Measurements from ENCODE around the gene EEF1B2.
"Not testable (repeated sequence)": the region's sequence is repeated elsewhere in the genome, so short reads cannot be mapped to it uniquely, and the experiment has no call there.

EEF1B2 gene

DNA sequence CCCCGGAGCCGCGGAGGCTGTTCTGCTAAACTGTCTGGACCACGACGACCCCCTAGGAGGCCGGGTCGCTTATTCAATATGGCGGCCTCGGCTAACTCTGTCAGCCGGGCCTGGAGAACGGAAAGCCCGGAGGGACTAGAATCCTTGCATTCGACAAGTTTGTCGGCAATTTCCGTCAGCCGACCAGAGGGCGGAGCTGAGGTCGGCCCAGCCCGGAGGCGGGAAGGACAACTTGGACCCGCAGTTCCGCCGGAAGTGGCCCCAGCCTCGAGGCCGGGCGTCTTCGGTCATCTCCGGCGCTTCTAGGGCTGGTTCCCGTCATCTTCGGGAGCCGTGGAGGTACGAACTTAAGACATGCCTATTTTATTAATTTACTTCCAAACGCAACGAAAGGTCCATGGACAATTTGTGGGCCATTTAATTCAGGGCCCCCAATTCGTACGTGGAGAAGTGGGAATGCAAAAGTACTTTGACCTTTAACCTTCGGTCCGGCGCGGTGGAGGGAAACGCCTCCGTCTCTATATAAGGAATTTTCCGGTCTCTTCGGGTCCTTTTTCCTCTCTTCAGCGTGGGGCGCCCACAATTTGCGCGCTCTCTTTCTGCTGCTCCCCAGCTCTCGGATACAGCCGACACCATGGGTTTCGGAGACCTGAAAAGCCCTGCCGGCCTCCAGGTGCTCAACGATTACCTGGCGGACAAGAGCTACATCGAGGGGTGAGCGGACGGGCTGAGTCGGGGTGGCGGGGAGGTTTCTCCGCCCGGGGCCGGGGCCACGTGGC lies at the start of gene EEF1B2, which contains the start of gene NDUFS1:
EEF1B2 (plus strand) TSS at position 550 of the 779 bp plus-strand sequence; CDS start at position 635, 85 bp downstream.
NDUFS1 (minus strand) TSS at position 99 of the 779 bp plus-strand sequence. CDS start 5,766 bp downstream, outside the sequence.
- peak; percentile 98 for DNase-seq

DNA sequence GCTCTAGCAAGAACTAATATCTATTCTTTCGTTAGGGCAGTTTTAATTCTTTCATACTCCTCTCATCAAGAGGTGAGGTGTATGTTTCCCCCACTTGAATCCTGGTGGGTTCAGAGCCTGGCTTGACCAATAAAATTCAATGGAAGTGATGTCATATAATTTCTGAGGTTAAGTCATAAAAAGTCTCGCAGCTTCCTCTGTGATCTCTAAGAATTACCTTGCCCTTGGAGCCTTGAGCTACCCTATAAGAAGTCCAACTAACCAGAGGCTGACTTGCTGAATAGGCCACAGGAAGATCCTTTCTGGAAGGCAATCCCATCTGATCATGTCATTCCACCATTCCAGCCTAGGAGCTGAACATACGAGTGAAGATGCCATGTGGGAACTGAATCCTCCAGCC lies 47.6 kb upstream of the EEF1B2 start:
- no peak for DNase-seq

DNA sequence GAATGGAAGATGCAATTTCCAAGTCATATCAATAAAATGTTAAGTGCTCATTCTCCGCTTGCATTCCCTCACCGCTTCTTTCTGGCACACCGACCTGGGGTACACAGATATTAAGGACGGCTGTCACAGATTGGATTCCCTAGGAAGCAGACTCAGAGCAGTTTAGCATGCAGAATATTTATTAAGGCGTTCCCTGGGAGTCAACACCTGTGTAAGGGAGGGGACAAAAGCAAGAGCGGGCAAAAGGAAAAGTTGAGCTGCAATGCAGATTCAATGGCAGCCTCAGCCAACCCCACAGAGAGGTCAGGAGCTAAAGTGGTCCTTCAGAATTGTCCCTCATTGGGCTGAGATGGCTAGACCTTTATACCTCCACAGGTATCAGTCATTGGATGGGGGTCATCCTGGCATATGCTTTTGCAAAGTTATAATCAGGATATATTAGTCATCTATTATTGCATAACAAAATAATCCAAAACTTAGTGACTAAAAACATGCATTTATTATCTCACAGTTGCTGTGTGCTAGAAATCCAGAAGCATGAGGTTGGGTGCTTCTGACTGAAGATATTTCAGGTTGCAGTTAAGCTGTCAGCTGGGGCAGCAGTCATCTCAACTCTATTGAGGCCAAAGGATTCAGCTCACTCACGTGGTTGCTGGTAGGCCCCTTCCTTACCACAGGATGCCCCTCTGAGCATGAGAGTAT lies 46.7 kb upstream of the EEF1B2 start:
- no peak for DNase-seq

DNA sequence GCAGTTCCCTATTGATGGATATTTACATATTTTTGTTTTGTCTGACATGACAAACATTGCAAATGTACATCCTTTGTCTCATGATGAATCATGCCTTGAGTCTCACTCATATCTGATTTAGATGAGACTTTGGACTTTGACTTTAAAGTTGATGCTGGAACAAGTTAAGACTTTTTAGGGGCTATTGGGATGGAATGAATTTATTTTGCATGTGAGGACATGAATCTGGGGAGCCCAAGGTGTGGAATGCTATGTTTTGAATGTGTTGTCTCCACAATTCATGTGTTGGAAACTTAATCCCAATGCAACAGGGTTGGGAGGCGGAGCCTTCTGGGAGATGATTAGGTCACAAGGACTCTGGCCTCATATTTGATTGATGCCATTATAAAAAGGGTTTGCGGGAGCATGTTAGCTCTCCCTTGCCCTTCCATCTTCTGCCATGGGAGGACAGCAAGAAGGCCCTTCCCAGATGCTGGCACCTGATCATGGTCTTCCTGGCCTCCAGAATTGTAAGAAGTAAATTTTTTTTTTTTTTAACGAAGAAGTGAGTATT lies 44.6 kb upstream of the EEF1B2 start:
- DNase-seq = no peak

DNA sequence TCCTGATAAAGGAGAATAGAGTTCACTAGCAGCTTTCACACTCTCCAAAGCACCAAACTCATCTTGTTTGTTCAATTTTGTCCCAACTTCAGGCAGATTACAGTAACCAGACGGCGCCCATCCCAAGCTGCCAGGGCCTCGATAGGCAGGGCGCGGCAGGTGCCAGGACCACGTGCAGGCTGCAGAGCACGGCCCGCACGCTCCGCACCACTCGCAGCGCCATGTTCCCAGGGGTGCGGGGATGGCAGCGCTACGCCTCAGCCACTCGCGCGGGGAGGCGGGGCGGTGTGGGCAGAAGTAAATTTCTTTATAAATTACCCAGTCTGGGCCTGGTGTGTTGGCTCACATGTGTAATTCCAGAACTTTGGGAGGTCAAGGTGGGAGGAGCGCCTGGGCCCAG lies 43.4 kb upstream of the EEF1B2 start:
- no peak for DNase-seq

DNA sequence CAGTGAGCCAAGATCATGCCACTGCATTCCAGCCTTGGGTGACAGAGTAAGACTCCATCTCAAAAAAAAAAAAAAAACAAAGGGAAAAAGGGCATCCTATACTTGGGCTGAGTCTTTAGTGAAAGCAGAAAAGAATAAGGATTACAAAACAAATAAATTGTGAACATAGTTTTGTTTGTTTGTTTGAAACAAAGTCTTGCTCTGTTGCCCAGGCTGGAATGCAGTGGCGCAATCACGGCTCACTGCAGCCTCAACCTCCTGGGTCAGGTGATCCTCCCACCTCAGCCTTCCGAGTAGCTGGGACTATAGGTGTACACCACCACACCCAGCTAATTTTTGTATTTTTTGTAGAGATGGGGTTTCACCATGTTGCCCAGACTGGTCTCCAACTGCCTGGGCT lies 37.1 kb upstream of the EEF1B2 start:
- DNase-seq = not testable (repeated sequence)

DNA sequence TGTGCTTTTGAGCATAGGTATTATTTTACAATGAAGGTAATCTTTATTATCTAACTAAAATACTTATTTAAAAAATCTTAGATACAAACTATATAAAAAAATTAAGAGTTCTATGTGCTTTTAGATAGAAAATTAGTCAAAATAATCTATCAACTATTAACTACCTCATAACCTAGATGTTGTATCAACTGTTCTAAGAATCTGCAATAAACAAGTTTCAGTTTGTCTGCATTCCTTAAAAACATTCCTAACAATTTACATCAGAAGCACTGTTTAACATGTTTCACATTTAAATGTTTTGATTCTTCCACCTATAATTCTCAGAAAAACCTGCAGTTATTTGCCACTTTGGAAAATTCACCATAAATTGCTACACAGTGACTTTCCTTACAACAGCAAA lies 33.8 kb upstream of the EEF1B2 start:
- DNase-seq = no peak

DNA sequence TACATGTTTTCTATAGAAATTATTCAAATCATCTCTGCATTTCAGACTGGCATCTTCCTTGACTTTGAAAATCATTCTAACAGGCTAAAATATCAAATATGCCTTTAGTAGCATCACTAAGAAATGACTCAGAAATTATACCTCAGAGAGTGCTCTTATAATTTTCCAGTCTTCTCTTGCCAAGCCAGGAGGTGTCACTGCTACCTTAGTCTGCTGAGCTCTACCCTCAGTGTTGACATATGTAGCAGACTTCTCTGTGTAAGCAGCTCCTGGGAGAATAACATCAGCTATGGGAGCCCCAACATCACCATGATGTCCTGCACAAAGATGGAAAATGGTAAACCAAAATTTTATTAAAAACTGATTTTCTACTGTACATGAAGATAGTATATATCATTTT lies 32.0 kb upstream of the EEF1B2 start:
- DNase-seq = no peak

DNA sequence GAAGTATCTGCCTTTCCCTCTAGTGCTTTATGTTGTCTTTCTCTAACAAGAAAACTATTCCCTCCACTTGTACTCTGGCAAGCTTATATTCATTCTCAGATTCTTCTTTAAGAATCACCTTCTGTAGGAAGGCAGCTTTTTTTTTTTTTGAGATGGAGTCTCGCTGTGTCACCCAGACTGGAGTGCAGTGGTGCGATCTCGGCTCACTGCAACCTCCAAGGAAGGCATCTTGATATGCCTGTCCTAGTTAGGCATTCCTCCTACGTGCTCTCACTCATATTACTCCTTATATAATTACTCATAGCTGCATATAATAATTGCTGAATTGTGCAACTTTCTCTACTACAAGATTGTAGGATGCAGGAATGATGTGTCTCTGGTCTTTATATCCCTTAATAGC lies 16.2 kb upstream of the EEF1B2 start:
- DNase-seq = no peak

DNA sequence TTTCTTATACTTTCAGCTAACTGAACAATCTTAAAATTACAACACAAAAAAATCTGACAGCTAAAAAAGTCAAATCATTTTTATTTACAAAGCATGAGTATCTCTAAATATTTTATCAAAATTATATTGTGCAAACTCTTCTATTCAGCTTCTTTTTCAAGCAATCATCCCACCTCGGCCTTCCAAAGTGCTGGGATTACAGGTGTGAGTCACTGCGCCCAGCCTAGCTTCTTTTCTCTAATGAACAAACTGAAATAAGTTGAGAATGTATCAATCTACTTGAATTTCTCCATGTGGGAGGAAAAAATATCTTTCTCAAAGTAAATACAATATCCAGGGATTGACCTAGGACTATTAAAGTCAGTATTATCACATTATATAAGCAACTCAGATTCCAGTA lies 15.3 kb upstream of the EEF1B2 start:
- DNase-seq = no peak

DNA sequence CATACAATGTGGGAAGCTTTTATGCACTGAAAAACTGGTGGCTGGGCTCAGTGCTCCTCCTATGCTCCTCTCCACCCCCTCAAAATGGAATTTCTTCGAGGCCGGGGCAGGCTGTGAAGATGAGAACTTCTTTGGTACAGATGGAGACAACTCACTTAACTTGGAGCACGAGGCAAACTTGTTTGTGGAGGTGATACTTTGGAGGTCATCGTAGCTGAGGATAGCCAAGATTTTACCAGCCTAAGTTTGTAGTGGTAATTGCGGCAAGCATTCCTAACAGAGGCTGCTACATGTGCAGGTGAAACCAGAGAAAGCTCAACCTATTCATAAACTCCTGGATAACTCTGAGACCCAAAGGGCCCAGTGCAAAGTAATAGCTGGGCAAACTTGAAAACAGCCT lies 14.0 kb upstream of the EEF1B2 start:
- no peak for DNase-seq

DNA sequence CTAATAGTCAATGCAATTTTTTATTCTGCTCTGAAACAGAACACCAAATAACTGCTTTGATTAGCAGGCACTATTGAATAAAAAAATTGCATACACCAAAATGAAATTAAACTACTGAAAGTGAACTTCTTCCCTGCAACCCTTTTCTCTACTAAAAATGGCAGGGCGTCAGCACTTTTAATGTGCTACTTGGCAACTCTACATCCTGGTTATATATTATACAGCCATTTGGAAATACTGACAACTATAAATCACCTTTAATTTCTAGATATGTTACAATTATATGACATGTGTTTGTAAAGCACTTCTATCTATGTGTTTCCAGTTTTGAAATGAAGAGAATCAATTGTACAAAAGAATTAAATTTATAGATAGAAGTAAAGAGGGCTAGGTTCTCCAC lies 10.4 kb upstream of the EEF1B2 start:
- DNase-seq = no peak

DNA sequence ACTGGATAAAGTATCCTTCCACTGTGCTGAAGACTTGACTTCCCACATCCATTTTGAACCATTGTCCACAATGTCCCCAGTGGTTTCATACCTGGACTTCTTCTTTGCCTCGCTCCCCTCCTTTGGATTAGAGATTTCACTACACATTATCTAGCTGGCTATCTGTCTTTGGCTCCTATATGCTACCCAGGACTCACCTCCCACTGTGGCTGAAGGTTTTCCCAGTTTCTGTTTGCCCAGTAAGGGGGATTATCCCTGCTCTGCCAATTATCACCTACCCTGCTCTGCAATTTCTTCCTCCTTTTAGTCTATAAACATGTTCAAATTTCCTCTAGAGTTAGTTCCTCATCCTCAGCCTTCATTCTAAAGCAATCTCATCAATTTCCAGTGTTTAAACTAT lies 9.5 kb upstream of the EEF1B2 start:
- no peak for DNase-seq

DNA sequence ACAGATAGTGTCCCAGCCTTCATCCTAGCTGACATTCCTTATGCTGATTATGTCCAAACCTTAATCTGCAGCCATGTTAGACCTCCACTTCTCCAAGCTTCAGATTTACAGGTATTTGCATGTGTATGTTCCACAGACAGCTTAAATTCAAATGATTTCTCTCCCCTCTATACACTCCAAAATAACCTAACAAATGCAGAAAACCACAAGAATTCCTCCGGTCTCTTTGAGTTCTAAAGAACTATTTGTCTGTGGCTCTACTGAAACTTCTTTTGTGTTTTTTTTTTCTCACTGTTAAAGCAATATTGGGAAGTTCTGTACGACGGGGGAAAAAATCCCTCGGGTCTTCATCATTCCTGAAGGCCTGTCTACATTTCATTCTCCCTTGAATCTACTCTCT lies 9.1 kb upstream of the EEF1B2 start:
- DNase-seq = no peak

DNA sequence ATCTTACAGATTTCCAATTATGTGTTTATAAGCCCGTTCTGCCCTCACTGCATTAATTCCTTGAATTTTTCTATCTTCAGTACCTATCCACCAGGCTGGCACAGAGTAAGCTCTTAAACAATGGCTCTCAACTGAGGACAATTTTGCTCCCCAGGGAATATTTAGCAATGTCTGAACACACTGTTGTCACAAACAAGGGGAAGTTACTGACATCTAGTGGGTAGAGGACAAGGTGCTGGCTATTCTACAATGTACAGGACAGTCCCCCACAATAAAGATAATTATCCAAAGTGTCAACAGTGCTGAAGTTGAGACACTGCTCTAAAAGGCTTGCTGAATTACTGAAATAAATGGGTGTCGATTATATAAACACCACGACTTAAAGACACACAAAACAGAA lies 5.5 kb upstream of the EEF1B2 start:
- no peak for DNase-seq

DNA sequence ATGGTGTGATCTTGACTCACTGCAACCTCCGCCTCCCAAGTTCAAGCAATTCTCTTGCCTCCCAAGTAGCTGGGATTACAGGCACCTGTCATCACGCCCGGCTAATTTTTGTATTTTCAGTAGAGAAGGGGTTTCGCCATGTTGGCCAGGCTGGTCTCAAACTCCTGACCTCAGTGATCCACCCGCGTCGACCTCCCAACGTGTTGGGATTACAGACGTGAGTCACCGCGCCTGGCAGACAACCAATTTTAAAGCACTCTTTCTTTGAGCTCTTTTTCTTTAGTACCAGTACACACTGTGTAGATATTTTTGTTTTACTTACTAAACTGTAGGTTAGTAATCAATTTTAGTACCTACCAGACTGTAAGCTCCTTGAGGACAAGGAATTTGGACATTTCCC lies 2.7 kb upstream of the EEF1B2 start:
- DNase-seq = not testable (repeated sequence)

DNA sequence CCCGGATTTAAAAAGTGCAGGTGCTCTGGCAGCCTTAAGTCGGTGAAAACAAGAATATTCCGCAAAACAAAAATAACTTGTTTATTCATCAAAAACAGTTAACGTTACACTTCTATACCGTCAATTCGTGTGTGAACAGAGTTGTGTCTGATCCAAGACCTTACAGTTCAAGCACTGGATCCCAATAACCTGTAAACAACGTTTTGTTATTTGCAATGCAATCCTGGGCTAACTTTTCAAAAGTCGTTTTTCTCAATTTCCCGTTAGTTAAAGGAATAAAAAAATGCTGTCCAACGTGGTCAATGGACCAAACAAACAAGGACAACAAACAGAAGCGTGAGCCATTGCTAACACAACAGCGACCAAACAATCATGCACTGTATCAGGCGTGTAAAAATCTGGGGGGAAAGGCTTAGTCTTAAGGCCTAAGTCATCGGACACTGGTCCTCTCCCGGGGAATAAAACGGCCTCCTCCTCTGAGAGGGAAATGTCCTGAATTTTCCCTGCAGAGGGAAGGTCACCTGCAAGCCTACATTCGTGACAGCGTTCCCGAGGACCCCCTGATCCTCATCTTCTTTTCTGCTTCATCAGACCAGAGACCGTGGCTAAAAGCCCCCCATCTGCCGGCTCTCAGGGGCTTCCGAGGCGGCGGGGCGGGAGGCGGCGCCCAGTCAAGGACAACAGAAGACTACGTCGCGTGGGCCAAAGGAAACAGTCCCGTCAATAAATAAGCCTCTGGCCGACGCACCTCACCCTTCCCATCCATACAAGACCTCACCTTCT lies 941 bp upstream of the EEF1B2 start:
- no peak for DNase-seq

DNA sequence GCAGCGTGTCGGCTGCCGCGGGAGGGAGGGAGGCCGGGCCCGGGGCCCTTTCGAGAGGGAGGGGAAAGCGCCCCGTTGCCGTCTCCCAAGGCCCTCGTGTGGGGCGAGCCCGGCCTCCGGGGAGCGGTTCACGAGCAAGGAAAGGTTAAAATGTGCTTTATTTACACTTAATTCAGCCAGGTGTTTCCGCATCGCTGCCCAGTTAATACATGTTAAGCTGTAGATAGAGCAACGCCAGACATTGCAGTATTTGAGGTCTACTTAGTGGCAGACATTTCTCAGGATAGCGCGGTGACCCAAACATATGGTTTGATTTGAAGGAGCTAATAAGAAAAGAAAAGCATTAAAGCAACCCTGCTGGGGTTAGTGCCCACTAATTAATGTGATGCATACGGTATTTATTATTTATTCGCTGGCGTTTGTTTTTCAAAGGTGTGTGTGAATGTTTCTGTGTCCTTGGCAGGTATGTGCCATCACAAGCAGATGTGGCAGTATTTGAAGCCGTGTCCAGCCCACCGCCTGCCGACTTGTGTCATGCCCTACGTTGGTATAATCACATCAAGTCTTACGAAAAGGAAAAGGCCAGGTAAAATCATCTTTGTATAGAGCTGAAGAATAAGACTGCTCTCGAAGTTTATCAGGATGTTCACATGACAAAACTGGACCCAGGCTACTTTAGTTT lies 571 bp downstream of the EEF1B2 start:
- no peak for DNase-seq

DNA sequence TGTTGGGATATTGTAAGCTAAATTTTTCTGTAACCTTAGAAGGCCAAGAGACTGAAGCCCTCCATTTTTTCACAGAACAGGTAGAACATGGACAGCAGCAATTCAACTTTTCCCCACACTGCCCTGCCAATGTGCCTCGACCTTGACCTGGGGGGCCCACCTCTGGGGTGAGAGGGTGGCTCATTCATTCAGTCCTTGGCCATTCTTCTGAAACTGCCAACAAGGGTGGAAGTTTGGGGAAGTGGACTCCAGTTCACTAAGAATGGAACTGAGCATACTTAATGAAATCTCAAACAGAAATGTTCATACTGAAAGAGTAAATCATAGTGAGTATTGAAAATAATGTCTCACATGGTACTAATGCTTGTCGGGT lies 1.1 kb downstream of the EEF1B2 start:
- peak; percentile 22 for DNase-seq

DNA sequence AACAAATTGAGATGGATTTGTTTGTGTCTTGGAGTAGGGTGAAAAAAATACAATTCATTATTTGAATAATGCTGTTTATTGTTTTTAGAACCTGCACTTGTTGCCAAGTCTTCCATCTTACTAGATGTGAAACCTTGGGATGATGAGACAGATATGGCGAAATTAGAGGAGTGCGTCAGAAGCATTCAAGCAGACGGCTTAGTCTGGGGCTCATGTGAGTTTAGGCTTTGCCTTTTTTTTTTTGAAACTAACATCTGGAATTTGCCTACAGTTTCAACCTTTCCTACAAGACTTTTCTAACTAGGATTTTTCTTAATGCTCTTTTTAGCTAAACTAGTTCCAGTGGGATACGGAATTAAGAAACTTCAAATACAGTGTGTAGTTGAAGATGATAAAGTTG lies 2.7 kb downstream of the EEF1B2 start:
- DNase-seq = not testable (repeated sequence)

DNA sequence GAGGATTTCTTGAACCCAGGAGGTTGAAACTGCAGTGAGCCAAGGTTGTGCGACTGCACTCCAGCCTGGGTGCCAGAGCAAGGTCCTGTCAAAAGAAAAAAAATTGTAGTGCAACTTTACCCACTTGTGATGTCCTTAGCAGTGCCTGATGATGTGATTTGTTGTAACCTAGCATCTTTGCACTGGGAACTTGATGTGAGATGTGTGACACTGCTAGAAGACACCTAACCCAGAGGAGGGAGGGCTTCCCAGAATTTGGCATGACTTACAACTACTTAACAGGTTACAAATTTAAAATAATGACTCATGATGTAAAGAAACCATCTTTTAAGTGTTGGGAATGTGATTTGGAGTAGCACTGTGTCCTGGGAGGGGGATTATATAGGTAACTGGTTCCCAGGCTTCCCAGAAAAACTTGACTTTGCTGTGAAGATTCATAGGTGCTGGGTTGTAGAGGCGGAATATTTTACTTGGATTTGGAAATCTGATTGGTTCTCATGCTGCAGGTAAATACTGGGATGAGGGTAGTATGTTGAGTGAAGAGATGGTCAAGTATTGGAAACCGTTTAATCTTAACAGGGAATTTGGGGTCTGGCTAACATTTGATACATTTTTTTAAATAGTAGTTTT lies 3.7 kb downstream of the EEF1B2 start:
- no peak for DNase-seq

DNA sequence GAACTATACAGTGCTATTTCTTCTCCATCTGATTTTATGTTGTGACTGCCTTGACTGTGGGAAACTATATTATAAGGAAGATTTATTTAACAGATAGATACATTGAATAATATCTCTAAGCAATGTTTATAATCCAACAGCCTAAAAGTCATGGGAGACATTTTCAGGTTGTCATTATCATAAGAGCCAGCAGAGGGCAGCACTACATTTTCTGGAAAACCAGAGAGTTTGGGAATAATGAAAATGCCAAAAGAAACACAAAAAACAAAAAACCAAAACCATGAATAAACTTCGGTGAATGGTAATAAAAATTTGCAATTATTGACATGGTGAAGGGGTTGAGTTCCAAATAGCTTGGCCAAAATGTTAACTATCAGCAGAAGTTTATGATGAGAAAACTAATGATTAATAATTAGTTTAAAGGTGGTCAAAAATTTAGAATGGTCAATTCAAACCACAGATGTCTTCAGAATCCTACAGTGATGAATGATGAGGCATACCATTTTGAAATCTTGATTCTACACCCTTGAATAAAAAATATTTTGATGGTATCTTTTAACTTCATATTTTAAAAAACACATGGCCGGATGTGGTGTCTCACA lies 4.7 kb downstream of the EEF1B2 start:
- DNase-seq = peak; percentile 47

Data from stimulated activated CD4-positive, alpha-beta T cell treated with anti-CD3 and anti-CD28 coated beads, Interleukin-4, amount 100 ng/mL, for 24 hours (primary cell).